SK-N-SH treated with all-trans-retinoic acid at 6 μM for 48 hours (cell line): ENCODE results near the gene LLGL2.

Experiments
- ATAC-seq: fragments of 200-7000 bp; cut with Tn5 transposase; 3 replicates; pipeline ENCODE4 v1.9.1; 2020; ENCODE audit warnings: mild to moderate bottlenecking, moderate library complexity
- ARNTL ChIP-seq: fragments of 450-650 bp; formaldehyde crosslinking; IDR thresholded peaks from 2 replicates; pipeline ENCODE4 v1.5.0; 2020; ENCODE audit warnings: low read depth, mild to moderate bottlenecking, moderate library complexity, borderline replicate concordance
- BACH2 ChIP-seq: fragments of 250-450 bp; sonication (Bioruptor Pico); IDR thresholded peaks from 2 replicates; pipeline ENCODE4 v1.9.0; 2021; ENCODE audit warnings: mild to moderate bottlenecking, borderline replicate concordance
- CREB5 ChIP-seq: fragments of 250-450 bp; sonication (Bioruptor Pico); IDR thresholded peaks from 2 replicates; pipeline ENCODE4 v1.5.1; 2020; ENCODE audit warnings: low read depth, mild to moderate bottlenecking, moderate library complexity
- CSDC2 ChIP-seq: fragments of 250-450 bp; sonication (Bioruptor Pico); IDR thresholded peaks from 2 replicates; pipeline ENCODE4 v1.5.0; 2020; ENCODE audit warnings: mild to moderate bottlenecking, moderate library complexity
- ESRRG ChIP-seq: fragments of 250-450 bp; sonication (Bioruptor Pico); IDR thresholded peaks from 2 replicates; pipeline ENCODE4 v1.6.1; 2021; ENCODE audit warnings: mild to moderate bottlenecking
- GLIS3 ChIP-seq: fragments of 250-450 bp; sonication (Bioruptor Pico); IDR thresholded peaks from 2 replicates; pipeline ENCODE4 v1.5.0; 2020; ENCODE audit warnings: mild to moderate bottlenecking, moderate library complexity
- ISL1 ChIP-seq: fragments of 250-450 bp; sonication (Bioruptor Pico); IDR thresholded peaks from 2 replicates; pipeline ENCODE4 v2.1.2; 2022; ENCODE audit warnings: mild to moderate bottlenecking, moderate library complexity
- OSR1 ChIP-seq: fragments of 250-450 bp; sonication (Bioruptor Pico); IDR thresholded peaks from 2 replicates; pipeline ENCODE4 v1.8.0; 2022; ENCODE audit warnings: moderate library complexity, mild to moderate bottlenecking, inconsistent platforms
- PATZ1 ChIP-seq: fragments of 250-450 bp; sonication (Bioruptor Pico); IDR thresholded peaks from 2 replicates; pipeline ENCODE4 v1.8.0; 2020; ENCODE audit warnings: mild to moderate bottlenecking, moderate library complexity, borderline replicate concordance
- POU6F1 ChIP-seq: fragments of 250-450 bp; sonication (Bioruptor Pico); IDR thresholded peaks from 2 replicates; pipeline ENCODE4 v1.8.0; 2021; ENCODE audit warnings: low read depth, mild to moderate bottlenecking, moderate library complexity, borderline replicate concordance
- PPARA ChIP-seq: fragments of 250-450 bp; sonication (Bioruptor Pico); IDR thresholded peaks from 2 replicates; pipeline ENCODE4 v1.5.0; 2020; ENCODE audit warnings: mild to moderate bottlenecking, borderline replicate concordance
- RARB ChIP-seq: fragments of 250-450 bp; sonication (Bioruptor Pico); IDR thresholded peaks from 2 replicates; pipeline ENCODE4 v1.8.0; 2021; ENCODE audit warnings: mild to moderate bottlenecking, moderate library complexity
- SNAI2 ChIP-seq: fragments of 250-450 bp; sonication (Bioruptor Pico); IDR thresholded peaks from 2 replicates; pipeline ENCODE4 v1.5.0; 2020; ENCODE audit warnings: mild to moderate bottlenecking, moderate library complexity
- TCF4 ChIP-seq: fragments of 250-450 bp; sonication (Bioruptor Pico); IDR thresholded peaks from 2 replicates; pipeline ENCODE4 v1.8.0; 2021; ENCODE audit warnings: mild to moderate bottlenecking, moderate library complexity, borderline replicate concordance
- TOX ChIP-seq: fragments of 250-450 bp; sonication (Bioruptor Pico); IDR thresholded peaks from 2 replicates; pipeline ENCODE4 v1.8.0; 2021; ENCODE audit warnings: mild to moderate bottlenecking, moderate library complexity, borderline replicate concordance
- ZC3H10 ChIP-seq: fragments of 250-450 bp; sonication (Bioruptor Pico); IDR thresholded peaks from 2 replicates; pipeline ENCODE4 v1.5.1; 2021; ENCODE audit warnings: mild to moderate bottlenecking, moderate library complexity
- ZFP3 ChIP-seq: fragments of 250-450 bp; sonication (Bioruptor Pico); IDR thresholded peaks from 2 replicates; pipeline ENCODE4 v1.5.0; 2020; ENCODE audit warnings: mild to moderate bottlenecking, moderate library complexity
- ZFP30 ChIP-seq: fragments of 450-650 bp; formaldehyde crosslinking; IDR thresholded peaks from 2 replicates; pipeline ENCODE4 v1.5.0; 2022; ENCODE audit warnings: mild to moderate bottlenecking, moderate library complexity
- ZNF565 ChIP-seq: fragments of 450-650 bp; formaldehyde crosslinking; conservative IDR thresholded peaks from 2 replicates; pipeline ENCODE4 v1.5.0; 2020; ENCODE audit warnings: low read depth, mild to moderate bottlenecking, moderate library complexity
- ZNF70 ChIP-seq: fragments of 450-650 bp; formaldehyde crosslinking; IDR thresholded peaks from 2 replicates; pipeline ENCODE4 v1.5.0; 2020; ENCODE audit warnings: mild to moderate bottlenecking, moderate library complexity
- ZNF8 ChIP-seq: fragments of 450-650 bp; formaldehyde crosslinking; IDR thresholded peaks from 2 replicates; pipeline ENCODE4 v1.5.0; 2020; ENCODE audit warnings: mild to moderate bottlenecking, moderate library complexity
- TF ChIP-seq, protein P1 (sequence below): fragments of 250-450 bp; sonication (Bioruptor Pico); IDR thresholded peaks from 2 replicates; pipeline ENCODE4 v1.5.1; 2021; ENCODE audit warnings: mild to moderate bottlenecking, moderate library complexity

The LLGL2 gene

DNA sequence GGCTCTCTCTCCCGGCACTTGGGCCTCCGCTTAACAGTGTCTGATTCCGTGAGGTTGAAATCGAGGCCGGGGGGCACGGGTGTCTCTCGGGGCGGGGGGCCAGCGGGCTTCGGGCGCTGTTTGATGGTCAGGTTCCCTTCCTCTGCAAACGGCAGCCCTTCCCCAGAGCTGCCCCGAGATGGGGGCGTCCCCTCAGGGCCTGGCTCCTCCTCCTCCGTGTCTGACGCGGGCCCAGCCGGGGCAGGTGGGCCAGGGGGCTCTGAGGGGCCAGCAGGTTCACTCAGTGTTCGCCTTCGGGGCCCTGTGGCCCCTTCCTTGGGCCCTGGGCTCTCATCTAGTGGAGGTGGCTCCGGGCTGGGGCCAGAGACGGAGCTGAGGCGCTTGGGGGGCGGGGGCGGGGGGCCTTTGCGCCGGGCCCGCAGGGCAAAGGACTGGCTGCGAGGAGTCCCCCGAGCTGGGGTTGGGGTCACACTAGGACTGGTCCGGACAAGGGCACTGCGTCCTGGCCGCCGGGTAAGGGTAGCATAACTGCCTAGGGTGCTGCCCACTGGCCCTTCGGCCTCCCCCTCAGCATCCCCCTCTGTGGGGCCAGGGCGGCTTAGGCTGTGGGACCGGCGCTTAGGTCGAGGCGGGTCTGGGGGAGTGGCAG, 23.3 kb upstream of the LLGL2 start:
- TF ChIP-seq CREB5 (CRISPR knock-in tag) (no peak), RARB (CRISPR knock-in tag) (no peak), ZFP30 (CRISPR knock-in tag) (no peak), POU6F1 (no peak), ZNF8 (CRISPR knock-in tag) (no peak), GLIS3 (CRISPR knock-in tag) (no peak), CSDC2 (CRISPR knock-in tag) (no peak), ZNF70 (CRISPR knock-in tag) (no peak), SNAI2 (CRISPR knock-in tag) (no peak), ARNTL (CRISPR knock-in tag) (no peak), PATZ1 (CRISPR knock-in tag) (no peak), ZNF565 (CRISPR knock-in tag) (no peak), BACH2 (no peak), ZC3H10 (CRISPR knock-in tag) (no peak), PPARA (CRISPR knock-in tag) (no peak), TOX (CRISPR knock-in tag) (no peak), ZFP3 (no peak), ISL1 (CRISPR knock-in tag) (no peak)
- TF ChIP-seq, protein P1, sequence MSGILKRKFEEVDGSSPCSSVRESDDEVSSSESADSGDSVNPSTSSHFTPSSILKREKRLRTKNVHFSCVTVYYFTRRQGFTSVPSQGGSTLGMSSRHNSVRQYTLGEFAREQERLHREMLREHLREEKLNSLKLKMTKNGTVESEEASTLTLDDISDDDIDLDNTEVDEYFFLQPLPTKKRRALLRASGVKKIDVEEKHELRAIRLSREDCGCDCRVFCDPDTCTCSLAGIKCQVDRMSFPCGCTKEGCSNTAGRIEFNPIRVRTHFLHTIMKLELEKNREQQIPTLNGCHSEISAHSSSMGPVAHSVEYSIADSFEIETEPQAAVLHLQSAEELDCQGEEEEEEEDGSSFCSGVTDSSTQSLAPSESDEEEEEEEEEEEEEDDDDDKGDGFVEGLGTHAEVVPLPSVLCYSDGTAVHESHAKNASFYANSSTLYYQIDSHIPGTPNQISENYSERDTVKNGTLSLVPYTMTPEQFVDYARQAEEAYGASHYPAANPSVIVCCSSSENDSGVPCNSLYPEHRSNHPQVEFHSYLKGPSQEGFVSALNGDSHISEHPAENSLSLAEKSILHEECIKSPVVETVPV (CRISPR knock-in tag), result no peak
- TF ChIP-seq, all 23 proteins: peak for 0
- ATAC-seq, result no peak

GRCh38 chr17:75502721-75503329, 22.7 kb upstream of the LLGL2 start:
- no peak for TF ChIP-seq POU6F1
- TF ChIP-seq ZNF70 (CRISPR knock-in tag), result no peak
- no peak for TF ChIP-seq RARB (CRISPR knock-in tag)
- TF ChIP-seq TCF4 (CRISPR knock-in tag), result no peak
- TF ChIP-seq GLIS3 (CRISPR knock-in tag), result no peak
- TF ChIP-seq PATZ1 (CRISPR knock-in tag), result no peak
- no peak for TF ChIP-seq ZFP30 (CRISPR knock-in tag)
- TF ChIP-seq ISL1 (CRISPR knock-in tag), result no peak
- no peak for TF ChIP-seq CREB5 (CRISPR knock-in tag)
- no peak for TF ChIP-seq OSR1
- TF ChIP-seq TOX (CRISPR knock-in tag), result no peak
- TF ChIP-seq ESRRG (CRISPR knock-in tag), result no peak
- TF ChIP-seq BACH2, result no peak
- TF ChIP-seq ARNTL (CRISPR knock-in tag), result no peak
- no peak for TF ChIP-seq ZFP3
- TF ChIP-seq SNAI2 (CRISPR knock-in tag), result no peak
- TF ChIP-seq PPARA (CRISPR knock-in tag), result no peak
- no peak for ATAC-seq
